Loucy (cell line): ENCODE results near the gene PCDHB4.

Experiments
- CTCF ChIP-seq: fragments of 200-600 bp; sonication (generic); conservative IDR thresholded peaks from 2 replicates; pipeline ENCODE4 v1.5.1; 2014; ENCODE audit warnings: mild to moderate bottlenecking, antibody characterized with exemption, low read length
- EZH2phosphoT487 ChIP-seq: fragments of 200-600 bp; IDR thresholded peaks from 2 replicates; pipeline ENCODE4 v1.6.1; 2018; ENCODE audit warnings: antibody characterized with exemption, mild to moderate bottlenecking, moderate library complexity, borderline replicate concordance

GRCh38 chr5:141101059-141101458, 20.6 kb upstream of the PCDHB4 start:
- TF ChIP-seq CTCF (no peak), EZH2phosphoT487 (no peak)
